Measurements from ENCODE around the gene ZSWIM6. TPM values are rescaled to one million over a fixed set of nuclear protein-coding genes. Genes with fewer than 3 reads are reported as not detected.

The ZSWIM6 gene
- polyA plus RNA-seq, 1 experiment = 11.1 TPM

DNA sequence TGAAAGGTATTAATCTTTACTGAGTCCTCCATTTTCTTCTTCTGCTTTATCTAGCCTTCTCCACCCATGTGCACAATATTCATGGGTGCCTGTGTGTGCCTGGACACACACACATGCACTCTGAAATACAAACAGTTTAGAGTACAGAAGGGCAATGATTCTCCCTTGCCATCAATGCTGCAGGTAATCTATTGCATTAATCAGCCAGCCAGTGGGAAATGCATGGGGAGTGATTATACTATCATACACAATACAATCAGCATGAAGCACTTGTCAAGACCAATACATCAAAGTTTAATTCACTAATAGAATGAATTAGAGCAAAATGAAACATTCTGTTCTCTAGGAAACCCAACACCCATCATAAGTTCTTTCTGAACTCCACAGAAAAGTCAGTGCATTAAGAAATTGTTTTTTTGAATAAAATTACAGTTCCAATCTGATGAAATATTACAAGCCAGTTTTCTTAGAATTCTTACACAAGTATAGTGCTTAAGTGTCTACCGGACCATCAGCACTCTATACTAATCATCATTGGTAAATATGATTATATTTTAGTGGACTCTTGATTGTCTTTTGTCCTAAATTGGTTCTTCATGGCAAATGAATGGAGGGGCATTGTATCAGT is 172.2 kb downstream of the ZSWIM6 start:
- POLR2A ChIA-PET = no interaction called here
- TF ChIP-seq, protein P1, sequence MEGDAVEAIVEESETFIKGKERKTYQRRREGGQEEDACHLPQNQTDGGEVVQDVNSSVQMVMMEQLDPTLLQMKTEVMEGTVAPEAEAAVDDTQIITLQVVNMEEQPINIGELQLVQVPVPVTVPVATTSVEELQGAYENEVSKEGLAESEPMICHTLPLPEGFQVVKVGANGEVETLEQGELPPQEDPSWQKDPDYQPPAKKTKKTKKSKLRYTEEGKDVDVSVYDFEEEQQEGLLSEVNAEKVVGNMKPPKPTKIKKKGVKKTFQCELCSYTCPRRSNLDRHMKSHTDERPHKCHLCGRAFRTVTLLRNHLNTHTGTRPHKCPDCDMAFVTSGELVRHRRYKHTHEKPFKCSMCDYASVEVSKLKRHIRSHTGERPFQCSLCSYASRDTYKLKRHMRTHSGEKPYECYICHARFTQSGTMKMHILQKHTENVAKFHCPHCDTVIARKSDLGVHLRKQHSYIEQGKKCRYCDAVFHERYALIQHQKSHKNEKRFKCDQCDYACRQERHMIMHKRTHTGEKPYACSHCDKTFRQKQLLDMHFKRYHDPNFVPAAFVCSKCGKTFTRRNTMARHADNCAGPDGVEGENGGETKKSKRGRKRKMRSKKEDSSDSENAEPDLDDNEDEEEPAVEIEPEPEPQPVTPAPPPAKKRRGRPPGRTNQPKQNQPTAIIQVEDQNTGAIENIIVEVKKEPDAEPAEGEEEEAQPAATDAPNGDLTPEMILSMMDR (IDR thresholded peaks at IDR 0.05; ENCODE audit: insufficient read depth, low read depth, low read length) = no peak
- CTCF ChIA-PET = no interaction called here
- Histone ChIP-seq H3K36me3 (ENCODE audit: control insufficient read depth, insufficient read depth, low read length) (0 out of 2 replicates have a peak, but pooled peaks cover 3% of the 10 kb centered on the region), H3K4me3 (ENCODE audit: low read depth, low read length) (no peak overlapping the region), H3K27me3 (ENCODE audit: control insufficient read depth, insufficient read depth, low read length) (no peaks in the 10 kb centered on the region)
- no peak for DNase-seq (ENCODE audit: low read depth)

GRCh38 chr5:61505281-61505680 is 173.2 kb downstream of the ZSWIM6 start:
- TF ChIP-seq, protein P1 (IDR thresholded peaks at IDR 0.05; ENCODE audit: insufficient read depth, low read depth, low read length) = no peak
- DNase-seq (ENCODE audit: low read depth) = no peak
- Histone ChIP-seq H3K36me3 (ENCODE audit: control insufficient read depth, insufficient read depth, low read length) (0 out of 2 replicates have a peak, but pooled peaks cover 4% of the 10 kb centered on the region), H3K27me3 (ENCODE audit: control insufficient read depth, insufficient read depth, low read length) (no peaks in the 10 kb centered on the region), H3K4me3 (ENCODE audit: low read depth, low read length) (no peak overlapping the region)
- CTCF ChIA-PET = no interaction called here
- POLR2A ChIA-PET = no interaction called here

DNA sequence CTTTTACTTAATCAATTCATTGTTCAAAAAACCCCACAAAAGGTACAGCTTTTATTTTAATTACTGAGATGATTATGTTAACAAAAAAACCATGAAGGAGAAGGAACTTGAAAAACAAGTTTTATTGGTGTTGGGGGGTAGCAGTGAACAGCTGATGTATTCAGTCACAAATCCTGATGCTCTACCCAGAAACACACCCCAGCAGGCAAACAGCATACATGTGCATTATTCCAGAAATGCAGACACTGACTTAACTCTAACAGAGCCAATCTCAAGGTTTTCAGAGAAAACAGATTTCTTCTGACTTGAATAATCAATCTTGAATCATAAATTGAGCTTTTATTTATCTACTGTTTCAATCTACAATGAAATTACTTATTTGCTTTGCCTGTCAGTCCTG is 175.2 kb downstream of the ZSWIM6 start:
- POLR2A ChIA-PET = no interaction called here
- Histone ChIP-seq H3K36me3 (ENCODE audit: control insufficient read depth, insufficient read depth, low read length) (0 out of 2 replicates have a peak, but pooled peaks cover 1% of the 10 kb centered on the region), H3K27me3 (ENCODE audit: control insufficient read depth, insufficient read depth, low read length) (no peaks in the 10 kb centered on the region), H3K4me3 (ENCODE audit: low read depth, low read length) (no peak overlapping the region)
- TF ChIP-seq, protein P1 (IDR thresholded peaks at IDR 0.05; ENCODE audit: insufficient read depth, low read depth, low read length) = no peak
- CTCF ChIA-PET = interaction anchor here (0.6 to 1.0 kb wide), 3 partner anchors 10 to 16 kb away, joined by 3 read pairs; no protein-coding TSS in a partner anchor
- DNase-seq (ENCODE audit: low read depth) = no peak

DNA sequence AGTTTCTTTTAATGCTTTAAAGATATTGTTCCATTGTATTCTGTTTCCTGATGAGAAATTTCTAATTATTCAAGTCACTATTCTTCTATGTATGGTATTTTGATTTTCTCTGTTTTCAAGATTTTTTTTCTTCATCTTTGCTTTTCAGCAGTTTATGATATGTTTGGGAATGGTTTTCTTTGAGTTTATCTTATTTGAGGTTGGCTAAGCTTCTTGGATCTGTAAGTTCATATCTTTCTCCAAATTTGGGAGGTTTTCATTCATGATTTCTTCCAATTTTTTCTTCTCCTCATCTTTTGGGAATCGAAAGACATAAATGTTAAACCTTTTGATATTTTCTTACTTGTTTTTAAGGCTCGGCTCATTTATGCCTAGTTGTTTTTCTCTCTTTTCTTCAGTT is 184.9 kb downstream of the ZSWIM6 start:
- DNase-seq (ENCODE audit: low read depth) = no peak
- no peaks in the 10 kb centered on the region; the same call in none of the 2 replicates for H3K36me3 ChIP-seq (ENCODE audit: control insufficient read depth, insufficient read depth, low read length)
- ChIA-PET POLR2A (no interaction called here), CTCF (interaction anchor here (0.7 kb wide), 1 partner anchor 10 kb away, joined by 3 read pairs; no protein-coding TSS in a partner anchor)
- no peaks in the 10 kb centered on the region for H3K27me3 ChIP-seq (ENCODE audit: control insufficient read depth, insufficient read depth, low read length)
- H3K4me3 ChIP-seq (ENCODE audit: low read depth, low read length) = no peak overlapping the region
- TF ChIP-seq, protein P1 (IDR thresholded peaks at IDR 0.05; ENCODE audit: insufficient read depth, low read depth, low read length) = no peak

GRCh38 chr5:61519728-61520277 is 187.7 kb downstream of the ZSWIM6 start:
- Histone ChIP-seq H3K36me3 (ENCODE audit: control insufficient read depth, insufficient read depth, low read length) (peaks cover 2% of the 10 kb centered on the region), H3K27me3 (ENCODE audit: control insufficient read depth, insufficient read depth, low read length) (no peaks in the 10 kb centered on the region), H3K4me3 (ENCODE audit: low read depth, low read length) (no peak overlapping the region)
- TF ChIP-seq, protein P1 (IDR thresholded peaks at IDR 0.05; ENCODE audit: insufficient read depth, low read depth, low read length) = no peak
- POLR2A ChIA-PET = no interaction called here
- DNase-seq (ENCODE audit: low read depth) = no peak
- CTCF ChIA-PET = interaction anchor here (1.2 kb wide), 1 partner anchor 11 kb away, joined by 3 read pairs; no protein-coding TSS in a partner anchor

Data from BJ (cell line).